ENCODE results near the gene EYS.

EYS gene

DNA sequence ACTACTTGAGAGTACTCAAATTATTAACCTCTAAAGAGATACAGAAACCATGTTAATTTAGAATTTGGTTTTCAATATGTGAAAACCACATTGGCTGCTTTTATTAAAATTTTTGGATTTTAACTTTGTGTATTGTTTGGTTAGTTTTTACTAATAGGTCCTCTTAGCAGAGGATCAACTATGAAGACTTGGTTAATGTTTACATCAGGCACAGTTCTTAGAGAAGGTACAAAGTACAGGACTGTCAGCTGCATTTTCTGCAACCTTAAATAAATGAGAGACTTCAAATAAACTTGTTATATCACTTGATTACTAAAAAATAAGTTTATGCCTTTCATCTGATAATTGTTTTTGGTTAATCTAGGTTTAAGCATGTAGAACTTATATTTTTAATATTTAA lies 1982.3 kb downstream of the EYS start:
- no peak for DNase-seq (ENCODE audit: low read depth)

GRCh38 chr6:63721181-63721580 lies 1985.8 kb downstream of the EYS start:
- DNase-seq (ENCODE audit: low read depth), result no peak

- DNase-seq (ENCODE audit: low read depth), result no peak
These were observed 1990.9 kb downstream of the EYS start for GRCh38 chr6:63716169-63716568.

DNA sequence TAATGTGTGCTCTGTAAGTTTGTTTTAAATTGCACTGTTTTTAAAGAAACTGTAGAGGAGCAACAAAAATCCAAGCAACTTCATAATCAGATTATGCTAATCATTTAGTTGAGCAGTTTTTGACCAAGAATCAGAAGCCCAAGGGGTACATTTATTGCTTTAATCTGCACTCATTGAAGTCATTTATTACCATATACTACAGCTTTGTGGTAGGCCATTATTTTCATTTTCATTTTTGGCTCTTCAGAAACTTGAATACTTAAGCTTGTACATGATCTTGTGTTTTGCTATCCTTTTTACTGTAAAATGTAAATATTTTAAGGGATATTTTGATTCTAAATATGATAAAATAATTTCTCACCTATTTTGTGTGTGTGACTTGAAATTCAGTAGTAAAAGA lies 1992.9 kb downstream of the EYS start:
- no peak for DNase-seq (ENCODE audit: low read depth)

- DNase-seq (ENCODE audit: low read depth), result no peak
These were observed 1993.7 kb downstream of the EYS start for GRCh38 chr6:63713332-63713731.

GRCh38 chr6:63709148-63709547 lies 1997.9 kb downstream of the EYS start:
- DNase-seq (ENCODE audit: low read depth), result no peak

DNA sequence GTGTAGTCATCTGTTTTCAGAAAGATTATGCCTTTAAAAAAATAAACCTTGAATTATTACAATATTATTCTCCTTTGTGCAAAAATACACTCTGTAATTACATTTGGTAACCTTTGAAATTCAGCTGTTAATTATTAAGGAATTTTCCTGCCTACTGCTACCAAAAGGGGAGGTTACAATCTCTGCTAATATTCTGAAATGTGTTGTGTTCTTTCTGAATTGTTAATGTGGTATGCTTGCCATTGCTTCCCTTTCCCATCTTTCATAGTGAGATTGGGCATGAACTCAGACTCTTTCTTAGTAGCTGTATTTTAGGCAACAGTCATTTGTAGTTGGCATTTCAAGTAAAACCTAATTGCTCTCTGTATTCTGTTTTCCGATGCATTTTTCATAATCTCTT lies 1998.4 kb downstream of the EYS start:
- DNase-seq (ENCODE audit: low read depth), result no peak

GRCh38 chr6:63706630-63707029 lies 2000.4 kb downstream of the EYS start:
- DNase-seq (ENCODE audit: low read depth), result no peak

GRCh38 chr6:63705707-63706106 lies 2001.3 kb downstream of the EYS start:
- DNase-seq (ENCODE audit: low read depth), result no peak

DNA sequence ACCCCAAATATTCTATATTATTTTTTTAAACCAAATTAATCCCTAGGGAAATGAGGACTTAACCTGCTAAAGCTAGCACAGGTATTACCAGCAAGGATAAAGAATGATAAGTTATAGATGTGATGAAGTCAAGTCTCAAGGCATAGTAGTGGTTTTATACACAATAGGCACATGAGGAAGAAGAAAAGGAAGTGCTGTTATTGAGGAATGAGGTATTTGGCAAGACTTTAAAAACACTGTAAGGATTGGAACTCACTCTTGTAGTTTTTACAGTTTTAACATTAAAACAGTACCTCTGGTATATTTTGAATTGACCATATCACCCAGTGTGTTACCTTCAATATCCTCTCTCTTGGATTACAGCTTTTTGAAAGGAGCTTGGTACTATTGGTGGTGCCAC lies 2016.8 kb downstream of the EYS start:
- DNase-seq (ENCODE audit: low read depth), result no peak

DNA sequence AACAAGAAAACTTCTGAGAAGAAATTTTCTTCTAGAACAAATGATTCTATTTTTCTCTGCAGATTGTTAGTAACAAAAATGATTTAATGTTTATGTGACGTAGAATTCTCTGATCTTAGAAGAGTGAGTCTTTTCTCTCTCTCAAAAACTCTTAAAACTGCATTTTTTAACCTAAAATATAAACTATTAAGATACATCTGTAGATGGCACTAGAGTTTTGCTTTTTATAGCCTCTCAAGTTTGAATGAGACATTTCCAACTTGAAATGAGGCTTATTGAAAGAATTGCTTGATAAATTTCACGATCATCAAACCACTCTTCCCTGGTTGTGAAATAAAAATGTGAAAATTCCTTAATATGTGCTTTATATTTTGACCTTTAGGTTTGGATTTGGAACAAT lies 2017.6 kb downstream of the EYS start:
- DNase-seq (ENCODE audit: low read depth), result no peak

GRCh38 chr6:63685446-63686379 lies 2021.3 kb downstream of the EYS start:
- no peak for DNase-seq (ENCODE audit: low read depth)

- no peak for DNase-seq (ENCODE audit: low read depth)
These were observed 2023.9 kb downstream of the EYS start for GRCh38 chr6:63683071-63683603.

- DNase-seq (ENCODE audit: low read depth), result no peak
These were observed 2029.7 kb downstream of the EYS start for GRCh38 chr6:63677282-63677681.

GRCh38 chr6:63676412-63677114 lies 2030.5 kb downstream of the EYS start:
- DNase-seq (ENCODE audit: low read depth), result no peak

GRCh38 chr6:63675138-63675537 lies 2031.9 kb downstream of the EYS start:
- no peak for DNase-seq (ENCODE audit: low read depth)

DNA sequence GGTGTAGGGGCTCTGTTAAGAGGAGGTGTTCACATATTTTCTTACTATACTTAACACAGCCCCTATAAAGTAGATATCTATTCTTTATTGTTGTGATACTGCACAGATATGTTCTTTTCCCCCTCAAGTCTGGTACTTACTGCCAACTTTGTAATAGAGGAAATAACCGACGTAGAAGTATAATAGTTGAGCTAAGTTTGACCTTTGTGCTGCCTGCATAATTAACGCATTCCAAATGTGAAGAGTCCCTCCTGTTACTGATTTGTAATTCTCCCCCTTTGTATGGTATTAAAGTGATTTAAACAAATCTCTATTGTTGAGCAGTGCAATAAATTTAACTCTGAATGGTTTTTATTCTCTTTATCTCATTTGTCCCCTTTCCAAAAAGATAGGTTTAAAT lies 2032.4 kb downstream of the EYS start:
- DNase-seq (ENCODE audit: low read depth), result no peak

- no peak for DNase-seq (ENCODE audit: low read depth)
These were observed 2033.3 kb downstream of the EYS start for GRCh38 chr6:63673692-63674091.

DNA sequence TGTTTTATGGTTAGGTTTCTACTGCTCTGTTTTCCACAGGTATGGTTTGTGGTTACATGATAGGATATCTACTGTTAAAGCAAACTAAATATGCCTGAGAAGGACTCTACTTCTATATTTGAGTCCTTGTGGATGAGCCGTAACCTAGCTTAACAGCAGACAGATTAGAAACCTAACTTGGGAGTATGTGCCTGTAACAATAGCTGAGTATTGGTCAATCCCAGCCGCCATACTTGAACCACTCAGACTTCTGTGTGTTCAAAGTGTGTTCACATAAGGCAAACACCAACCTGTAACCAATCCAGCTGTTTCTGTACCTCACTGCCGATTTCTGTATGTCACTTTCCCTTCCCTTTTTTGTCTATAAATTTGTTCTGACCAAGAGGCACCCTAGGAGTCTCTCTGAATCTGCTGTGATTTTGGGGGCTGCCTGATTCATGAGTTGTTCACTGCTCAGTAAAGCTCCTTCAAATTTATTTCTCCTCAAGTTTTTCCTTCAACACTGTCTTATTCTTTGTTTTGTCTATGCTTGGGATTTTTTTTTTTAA lies 2034.4 kb downstream of the EYS start:
- no peak for DNase-seq (ENCODE audit: low read depth)

GRCh38 chr6:63671098-63671754 lies 2035.8 kb downstream of the EYS start:
- no peak for DNase-seq (ENCODE audit: low read depth)

Data from stimulated activated CD8-positive, alpha-beta memory T cell treated with anti-CD3 and anti-CD28 coated beads, Interleukin-4, amount 100 ng/mL, for 24 hours (primary cell).